Panc1 (cell line): ENCODE data around the gene ATXN10. TPM values are rescaled to one million over a fixed set of nuclear protein-coding genes. Genes with fewer than 3 reads are reported as not detected.

Source experiments
- ATAC-seq: fragments of 200-7000 bp; cut with Tn5 transposase; 2 replicates; pipeline ENCODE4 v1.9.1; 2020; ENCODE audit warnings: mild to moderate bottlenecking, moderate library complexity
- BruUV-seq: library from RNA; stranded (reverse); fragments of 400-500 nt; replicated peaks from 2 replicates; lab custom pipeline; 2021; lab: Mats Ljungman, UMichigan
- CTCF ChIA-PET: fragments of 300-600 bp; sonication (Branson Sonifier 250); formaldehyde crosslinking; loops from one replicate; lab custom pipeline; 2022; ENCODE audit warnings: antibody characterized with exemption; lab: Charles Lee
- POLR2A ChIA-PET: fragments of 300-600 bp; sonication (Branson Sonifier 250); formaldehyde crosslinking; loops from one replicate; lab custom pipeline; 2022; ENCODE audit warnings: antibody characterized with exemption; lab: Charles Lee
- DNase-seq: peaks from one replicate; pipeline ENCODE4 v3.0.0-alpha.2; 2010; ENCODE audit warnings: low read depth, low spot score
- H3K27ac ChIP-seq: 2 replicates; pipeline ENCODE4 v1.5.1; 2011; ENCODE audit warnings: mild to moderate bottlenecking, low read length, inconsistent platforms
- H3K27me3 ChIP-seq: fragments of 200-500 bp; sonication (Bioruptor generic); 2 replicates; pipeline ENCODE4 v1.6.0; 2014; ENCODE audit warnings: low read length, inconsistent platforms; ENCODE audit not compliant: control insufficient read depth, insufficient read depth
- H3K36me3 ChIP-seq: fragments of 200-500 bp; sonication (Bioruptor generic); 2 replicates; pipeline ENCODE4 v1.5.1; 2014; ENCODE audit warnings: inconsistent platforms, mild to moderate bottlenecking, low read length, moderate library complexity; ENCODE audit not compliant: control insufficient read depth, insufficient read depth
- H3K4me1 ChIP-seq: 2 replicates; pipeline ENCODE4 v1.5.1; 2011; ENCODE audit warnings: inconsistent platforms, mild to moderate bottlenecking, low read length, moderate library complexity; ENCODE audit not compliant: control insufficient read depth, insufficient read depth
- H3K4me3 ChIP-seq, 2 experiments: 2 replicates each; pipeline ENCODE4 v1.5.1; 2011 to 2012; ENCODE audit warnings: low read depth in 2 of 2, low read length in 2 of 2, mild to moderate bottlenecking in 2 of 2, inconsistent platforms in 1 of 2, moderate library complexity in 1 of 2
- H3K9me3 ChIP-seq: fragments of 200-500 bp; sonication (Bioruptor generic); 2 replicates; pipeline ENCODE4 v1.5.1; 2014; ENCODE audit warnings: low read depth, mild to moderate bottlenecking, inconsistent platforms, low read length, moderate library complexity; ENCODE audit not compliant: control insufficient read depth, insufficient read depth
- POLR2AphosphoS5 ChIP-seq: IDR thresholded peaks from 2 replicates; pipeline ENCODE4 v1.6.1; 2012; ENCODE audit warnings: mild to moderate bottlenecking, low read depth, low read length, moderate library complexity
- SIN3A ChIP-seq: IDR thresholded peaks from 2 replicates; pipeline ENCODE4 v1.6.1; 2012; ENCODE audit warnings: low read depth, mild to moderate bottlenecking, low read length, moderate library complexity, borderline replicate concordance; ENCODE audit not compliant: insufficient read depth
- TCF7L2 ChIP-seq: IDR thresholded peaks from 2 replicates; pipeline ENCODE4 v1.6.1; 2011; ENCODE audit warnings: mild to moderate bottlenecking, low read depth, low read length, inconsistent platforms
- in situ Hi-C: cut with HindIII; loops from 2 replicates; pipeline ENCODE4 v1.10.0; 2016; ENCODE audit warnings: low sequenced_read_pairs, low pct_unique_long_range_greater_than_20kb
- intact Hi-C: fragments of 100-400 bp; cut with micrococcal nuclease; formaldehyde crosslinking; loops from one replicate; pipeline ENCODE4 v1.10.0; 2022; ENCODE audit not compliant: unreplicated experiment
- total RNA-seq: library from RNA; stranded (reverse); gene quantifications from one replicate; pipeline ENCODE4 v1.2.1, GENCODE V29; 2021; ENCODE audit not compliant: unreplicated experiment
- TF ChIP-seq, protein P1 (sequence below): fragments of 450-650 bp; IDR thresholded peaks from 2 replicates; pipeline ENCODE4 v1.5.1; 2017; ENCODE audit warnings: mild to moderate bottlenecking
- TF ChIP-seq, protein P2 (sequence below), 2 experiments: IDR thresholded peaks; 2 replicates each; pipeline ENCODE4 v1.6.1; 2011 to 2012; ENCODE audit warnings: low read depth in 2 of 2, control low read depth in 1 of 2, low read length in 1 of 2, mild to moderate bottlenecking in 1 of 2, moderate library complexity in 1 of 2; ENCODE audit not compliant: insufficient read depth in 1 of 2

Gene ATXN10
- total RNA-seq, 1 experiment from 2014 or later: 184 TPM

GRCh38 chr22:45769569-45770210 lies 98.1 kb downstream of the ATXN10 start:
- DNase-seq (no peak), ATAC-seq (no peak)
- in situ Hi-C loops (no loop called here), intact Hi-C loops (no loop called here)
- no TSS peak for BruUV-seq
- CTCF ChIA-PET: no interaction called here
- no peaks in the 10 kb centered on the region for H3K27me3 ChIP-seq
- H3K36me3 ChIP-seq: no peaks in the 10 kb centered on the region
- H3K4me1 ChIP-seq: no peaks in the 10 kb centered on the region
- H3K27ac ChIP-seq: no peak overlapping the region
- POLR2A ChIA-PET: no interaction called here
- TF ChIP-seq TCF7L2: no peak
- H3K9me3 ChIP-seq: no peaks in the 10 kb centered on the region
- no peak overlapping the region for H3K4me3 ChIP-seq

- in situ Hi-C loops: no loop called here
- Histone ChIP-seq H3K4me1 (no peaks in the 10 kb centered on the region), H3K36me3 (no peaks in the 10 kb centered on the region), H3K27me3 (no peaks in the 10 kb centered on the region), H3K27ac (no peak overlapping the region), H3K4me3 (no peak overlapping the region), H3K9me3 (no peaks in the 10 kb centered on the region)
- intact Hi-C loops: no loop called here
- TF ChIP-seq, protein P1, sequence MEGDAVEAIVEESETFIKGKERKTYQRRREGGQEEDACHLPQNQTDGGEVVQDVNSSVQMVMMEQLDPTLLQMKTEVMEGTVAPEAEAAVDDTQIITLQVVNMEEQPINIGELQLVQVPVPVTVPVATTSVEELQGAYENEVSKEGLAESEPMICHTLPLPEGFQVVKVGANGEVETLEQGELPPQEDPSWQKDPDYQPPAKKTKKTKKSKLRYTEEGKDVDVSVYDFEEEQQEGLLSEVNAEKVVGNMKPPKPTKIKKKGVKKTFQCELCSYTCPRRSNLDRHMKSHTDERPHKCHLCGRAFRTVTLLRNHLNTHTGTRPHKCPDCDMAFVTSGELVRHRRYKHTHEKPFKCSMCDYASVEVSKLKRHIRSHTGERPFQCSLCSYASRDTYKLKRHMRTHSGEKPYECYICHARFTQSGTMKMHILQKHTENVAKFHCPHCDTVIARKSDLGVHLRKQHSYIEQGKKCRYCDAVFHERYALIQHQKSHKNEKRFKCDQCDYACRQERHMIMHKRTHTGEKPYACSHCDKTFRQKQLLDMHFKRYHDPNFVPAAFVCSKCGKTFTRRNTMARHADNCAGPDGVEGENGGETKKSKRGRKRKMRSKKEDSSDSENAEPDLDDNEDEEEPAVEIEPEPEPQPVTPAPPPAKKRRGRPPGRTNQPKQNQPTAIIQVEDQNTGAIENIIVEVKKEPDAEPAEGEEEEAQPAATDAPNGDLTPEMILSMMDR: no peak
- TF ChIP-seq, protein P2, sequence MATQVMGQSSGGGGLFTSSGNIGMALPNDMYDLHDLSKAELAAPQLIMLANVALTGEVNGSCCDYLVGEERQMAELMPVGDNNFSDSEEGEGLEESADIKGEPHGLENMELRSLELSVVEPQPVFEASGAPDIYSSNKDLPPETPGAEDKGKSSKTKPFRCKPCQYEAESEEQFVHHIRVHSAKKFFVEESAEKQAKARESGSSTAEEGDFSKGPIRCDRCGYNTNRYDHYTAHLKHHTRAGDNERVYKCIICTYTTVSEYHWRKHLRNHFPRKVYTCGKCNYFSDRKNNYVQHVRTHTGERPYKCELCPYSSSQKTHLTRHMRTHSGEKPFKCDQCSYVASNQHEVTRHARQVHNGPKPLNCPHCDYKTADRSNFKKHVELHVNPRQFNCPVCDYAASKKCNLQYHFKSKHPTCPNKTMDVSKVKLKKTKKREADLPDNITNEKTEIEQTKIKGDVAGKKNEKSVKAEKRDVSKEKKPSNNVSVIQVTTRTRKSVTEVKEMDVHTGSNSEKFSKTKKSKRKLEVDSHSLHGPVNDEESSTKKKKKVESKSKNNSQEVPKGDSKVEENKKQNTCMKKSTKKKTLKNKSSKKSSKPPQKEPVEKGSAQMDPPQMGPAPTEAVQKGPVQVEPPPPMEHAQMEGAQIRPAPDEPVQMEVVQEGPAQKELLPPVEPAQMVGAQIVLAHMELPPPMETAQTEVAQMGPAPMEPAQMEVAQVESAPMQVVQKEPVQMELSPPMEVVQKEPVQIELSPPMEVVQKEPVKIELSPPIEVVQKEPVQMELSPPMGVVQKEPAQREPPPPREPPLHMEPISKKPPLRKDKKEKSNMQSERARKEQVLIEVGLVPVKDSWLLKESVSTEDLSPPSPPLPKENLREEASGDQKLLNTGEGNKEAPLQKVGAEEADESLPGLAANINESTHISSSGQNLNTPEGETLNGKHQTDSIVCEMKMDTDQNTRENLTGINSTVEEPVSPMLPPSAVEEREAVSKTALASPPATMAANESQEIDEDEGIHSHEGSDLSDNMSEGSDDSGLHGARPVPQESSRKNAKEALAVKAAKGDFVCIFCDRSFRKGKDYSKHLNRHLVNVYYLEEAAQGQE (IDR thresholded peaks at IDR 0.05; ENCODE audit: insufficient read depth in 1 of 2, low read depth in 2 of 2, low read length in 1 of 2): no peak
- TF ChIP-seq SIN3A (no peak), TCF7L2 (no peak), POLR2AphosphoS5 (no peak)
- ChIA-PET CTCF (no interaction called here), POLR2A (no interaction called here)
- DNase-seq (no peak), ATAC-seq (no peak)
- BruUV-seq: no TSS peak
Observed at GRCh38 chr22:45770506-45770905, 98.9 kb downstream of the ATXN10 start.

DNA sequence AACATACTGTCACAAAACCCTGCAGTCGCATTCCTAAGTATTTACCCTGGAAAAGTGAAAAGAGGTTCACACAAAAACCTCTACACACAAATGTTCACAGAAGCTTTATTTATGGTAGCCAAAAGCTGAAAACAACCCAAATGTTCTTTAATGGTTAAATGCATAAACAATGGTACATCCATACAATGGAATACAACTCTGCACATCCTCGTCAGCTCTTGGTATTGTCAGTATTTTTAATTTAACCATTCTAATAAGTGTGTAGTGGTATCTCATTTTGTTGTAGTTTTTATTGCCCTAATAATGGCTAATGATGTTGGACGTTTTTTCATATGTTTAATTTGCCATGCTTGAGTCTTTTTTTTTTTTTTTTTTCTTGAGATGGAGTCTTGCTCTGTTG lies 99.4 kb downstream of the ATXN10 start:
- no peaks in the 10 kb centered on the region for H3K36me3 ChIP-seq
- no peak for DNase-seq
- CTCF ChIA-PET: no interaction called here
- TF ChIP-seq SIN3A (no peak), POLR2AphosphoS5 (no peak), TCF7L2 (no peak)
- TF ChIP-seq, protein P2 (IDR thresholded peaks at IDR 0.05; ENCODE audit: insufficient read depth in 1 of 2, low read depth in 2 of 2, low read length in 1 of 2): no peak
- TF ChIP-seq, protein P1: no peak
- H3K27me3 ChIP-seq: no peaks in the 10 kb centered on the region
- ATAC-seq: no peak
- in situ Hi-C loops: no loop called here
- H3K4me3 ChIP-seq: no peak overlapping the region
- BruUV-seq: no TSS peak
- POLR2A ChIA-PET: no interaction called here
- no peak overlapping the region for H3K27ac ChIP-seq
- intact Hi-C loops: no loop called here
- peaks cover 4% of the 10 kb centered on the region for H3K4me1 ChIP-seq
- H3K9me3 ChIP-seq: no peaks in the 10 kb centered on the region
